Stimulated activated CD8-positive, alpha-beta memory T cell treated with anti-CD3 and anti-CD28 coated beads, Interleukin-7, amount 100 ng/mL, for 1 hour (primary cell): ENCODE results near the gene HTR3A.

ENCODE experiments used
- DNase-seq, 2 donors: peaks; one replicate each; pipeline ENCODE4 v3.0.0-alpha.2; 2020; ENCODE audit warnings: low read depth in 2 of 2

Gene HTR3A

DNA sequence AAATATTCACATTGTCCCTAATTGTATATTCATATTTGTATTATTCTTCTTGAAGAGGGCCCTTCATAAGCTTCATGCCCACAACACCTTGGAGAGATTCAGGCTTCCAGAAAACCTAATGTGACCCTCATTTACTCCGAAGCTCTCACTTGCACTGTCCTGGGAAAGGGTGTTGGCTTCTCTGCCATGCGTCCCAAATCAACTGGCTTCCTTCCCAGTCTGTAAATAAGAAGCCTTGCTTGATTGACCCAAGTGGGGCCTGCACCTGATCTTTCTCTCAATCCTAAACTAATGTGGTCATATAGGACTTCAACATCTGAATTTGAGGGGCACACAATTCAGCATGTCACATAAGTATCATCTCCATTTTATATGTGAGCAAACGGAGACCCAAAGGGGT, 44.1 kb downstream of the HTR3A start:
- no peak for DNase-seq

DNA sequence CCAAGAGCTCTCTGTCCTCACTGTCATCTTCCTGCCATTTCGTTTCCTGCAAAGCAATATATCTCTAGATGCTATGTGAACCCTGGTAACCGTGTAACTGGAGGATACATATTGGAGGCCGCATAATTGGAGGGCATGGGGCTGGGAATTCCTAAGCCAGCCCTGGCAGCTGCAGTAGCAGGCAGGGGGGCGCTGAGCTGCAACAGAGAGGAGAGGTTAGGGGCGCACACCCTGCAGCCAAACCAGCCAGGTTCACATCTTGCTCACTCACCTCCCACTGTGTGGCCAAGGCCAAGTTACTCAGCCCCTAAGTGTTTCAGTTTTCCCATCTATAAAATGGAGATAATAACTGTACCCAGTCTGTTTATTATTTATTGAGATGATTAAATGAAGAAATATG, 44.7 kb downstream of the HTR3A start:
- no peak for DNase-seq

DNA sequence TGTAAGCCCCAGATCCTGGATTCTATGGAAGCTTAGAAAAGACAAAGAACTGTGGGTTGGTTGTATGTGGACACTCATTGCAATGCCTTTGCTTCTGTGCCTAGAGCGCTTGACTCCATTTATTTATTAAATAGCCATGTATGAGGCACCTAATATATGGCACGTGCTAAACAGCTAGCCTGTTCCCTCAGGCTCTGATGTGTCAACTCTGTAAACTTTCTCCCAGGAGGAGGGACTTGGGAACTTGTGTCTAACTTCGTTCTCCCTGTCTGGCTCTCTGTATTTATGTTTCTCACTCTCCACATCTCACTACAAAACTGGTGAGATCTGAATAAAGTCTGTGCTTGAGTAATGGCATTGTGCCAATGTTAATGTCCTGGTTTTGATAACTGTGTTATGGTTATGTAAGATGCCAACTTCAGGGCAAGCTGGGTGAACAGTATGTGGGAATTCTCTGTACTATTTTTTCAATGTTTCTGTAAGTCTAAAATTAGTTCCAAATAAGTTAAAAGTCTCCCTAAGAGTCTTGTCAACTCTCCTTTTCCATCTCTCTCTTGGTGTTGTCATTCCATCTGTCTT, 50.5 kb downstream of the HTR3A start:
- DNase-seq, result no peak

DNA sequence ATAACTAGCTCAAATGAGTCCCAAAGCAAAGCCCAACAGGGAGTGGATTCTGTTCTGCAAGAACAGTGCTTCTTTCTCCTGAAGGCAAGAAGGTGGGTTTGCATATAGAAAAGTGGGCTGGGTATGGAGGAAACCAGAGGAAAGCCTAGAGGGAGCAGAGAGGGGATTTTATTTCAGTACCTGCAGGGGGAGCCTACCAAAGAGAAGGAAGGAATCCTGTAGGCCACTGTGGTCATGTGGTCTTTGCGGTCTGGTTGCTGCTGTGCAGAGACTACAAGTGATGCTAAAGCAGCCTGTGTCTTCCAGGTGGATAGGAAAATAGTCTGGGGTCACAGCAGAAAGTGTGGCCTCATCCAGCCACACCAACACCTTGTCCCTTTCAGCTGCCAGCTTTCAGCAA, 51.4 kb downstream of the HTR3A start:
- no peak for DNase-seq

DNA sequence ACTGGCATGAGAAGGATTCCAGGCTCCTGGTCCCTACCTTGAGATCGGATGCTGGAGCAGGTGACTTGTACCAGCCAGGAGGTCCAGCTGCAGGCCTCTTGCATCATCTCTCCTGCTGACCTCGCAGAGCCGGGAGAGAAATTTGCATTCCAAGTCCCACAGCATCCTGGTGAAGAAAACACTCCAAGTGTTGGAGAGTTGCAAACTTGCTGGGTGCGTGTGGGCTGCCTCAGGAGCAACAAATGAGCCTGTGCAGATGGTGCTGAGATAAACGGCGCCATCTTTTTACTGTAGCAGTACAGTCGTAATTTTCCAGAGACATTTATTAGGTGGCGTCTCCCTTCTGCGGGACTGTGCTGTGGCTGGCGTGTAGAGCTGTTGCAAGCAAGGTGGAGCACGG, 52.5 kb downstream of the HTR3A start:
- DNase-seq, result no peak

DNA sequence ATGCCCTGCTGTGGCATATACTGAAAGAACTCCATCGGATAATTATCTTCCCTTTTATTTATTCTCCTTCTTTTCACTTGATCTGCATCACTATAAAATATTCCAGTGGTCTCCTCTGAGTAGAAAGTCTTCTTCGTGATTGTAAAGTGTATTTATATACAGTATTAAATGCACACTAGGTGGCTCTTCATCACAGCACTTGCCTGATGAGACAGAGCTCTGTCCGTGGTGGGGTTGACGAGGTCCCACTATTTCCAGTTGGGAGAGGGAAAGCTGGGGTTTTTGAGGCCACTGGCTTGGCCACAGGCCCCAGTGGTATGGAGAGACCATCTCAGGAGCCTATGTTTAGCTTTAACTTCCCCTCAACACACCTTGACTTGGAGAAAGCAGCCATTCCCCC, 53.0 kb downstream of the HTR3A start:
- DNase-seq, result no peak

GRCh38 chr11:114031246-114031966, 56.5 kb downstream of the HTR3A start:
- DNase-seq, result no peak

DNA sequence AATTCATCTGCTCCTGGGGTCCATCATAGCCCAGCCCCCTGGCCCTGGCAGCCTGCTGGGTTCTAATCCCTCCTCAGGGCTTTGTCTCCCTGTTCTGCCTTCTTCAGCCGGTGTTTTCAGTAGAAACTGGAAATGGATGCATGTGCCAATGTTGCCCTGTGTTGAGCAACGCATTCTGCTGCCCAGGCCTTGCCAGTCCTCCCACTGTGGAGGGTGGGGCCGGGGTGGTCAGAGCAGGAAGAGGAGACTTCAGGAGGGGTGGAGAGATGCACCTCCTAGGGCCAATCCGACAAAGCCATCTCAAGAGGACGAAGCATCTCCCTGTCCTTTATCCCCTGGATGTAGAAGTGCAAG, 57.0 kb downstream of the HTR3A start:
- no peak for DNase-seq

GRCh38 chr11:114033066-114033465, 58.2 kb downstream of the HTR3A start:
- no peak for DNase-seq

GRCh38 chr11:114033572-114033971, 58.7 kb downstream of the HTR3A start:
- no peak for DNase-seq

DNA sequence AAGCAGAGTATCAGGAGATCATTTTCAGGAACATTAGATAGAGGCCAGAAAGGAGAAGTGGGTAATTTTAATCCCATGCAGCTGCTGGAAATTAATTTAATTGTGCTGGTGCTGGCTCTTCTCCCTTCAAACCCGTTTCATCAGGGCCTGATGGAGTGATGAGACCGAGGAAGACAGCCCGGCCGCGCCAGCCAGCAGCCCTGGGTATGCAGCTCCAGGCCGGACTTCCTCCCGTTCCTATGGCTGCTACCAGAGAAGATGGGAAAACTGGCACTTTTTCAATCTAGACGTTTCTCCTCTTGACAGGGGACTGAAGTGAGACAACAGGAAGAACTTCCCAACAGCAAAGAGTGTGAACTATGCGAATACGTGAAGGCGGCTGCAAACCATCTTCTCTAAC, 60.0 kb downstream of the HTR3A start:
- no peak for DNase-seq

GRCh38 chr11:114036147-114036811, 61.4 kb downstream of the HTR3A start:
- DNase-seq, result peak in 1 of 2 donors; percentile 25

GRCh38 chr11:114036958-114037357, 62.0 kb downstream of the HTR3A start:
- no peak for DNase-seq

- no peak for DNase-seq
Measured at GRCh38 chr11:114039551-114039950, 64.6 kb downstream of the HTR3A start.
